HG03520 (cell line): ENCODE results near the gene TBX21.

ENCODE experiments used
- ATAC-seq: cut with Tn5 transposase; IDR thresholded peaks from one replicate; pipeline ENCODE4 v1.9.1; 2021; ENCODE audit warnings: mild to moderate bottlenecking, moderate library complexity; ENCODE audit not compliant: unreplicated experiment

The TBX21 gene

GRCh38 chr17:47712330-47713023, 20.6 kb upstream of the TBX21 start:
- ATAC-seq, result no peak

GRCh38 chr17:47713980-47714700, 18.9 kb upstream of the TBX21 start:
- ATAC-seq, result no peak

GRCh38 chr17:47714773-47715396, 18.2 kb upstream of the TBX21 start:
- ATAC-seq, result no peak

GRCh38 chr17:47715669-47716325, 17.2 kb upstream of the TBX21 start:
- no peak for ATAC-seq

GRCh38 chr17:47716375-47716774, 16.7 kb upstream of the TBX21 start:
- ATAC-seq, result no peak

GRCh38 chr17:47717261-47717697, 15.8 kb upstream of the TBX21 start:
- ATAC-seq, result no peak

- no peak for ATAC-seq
Observed at GRCh38 chr17:47717979-47718621, 14.9 kb upstream of the TBX21 start.

- no peak for ATAC-seq
Observed at GRCh38 chr17:47718634-47719405, 14.2 kb upstream of the TBX21 start.

GRCh38 chr17:47719411-47720152, 13.5 kb upstream of the TBX21 start:
- ATAC-seq, result no peak

GRCh38 chr17:47720196-47720595, 12.8 kb upstream of the TBX21 start:
- ATAC-seq, result no peak

GRCh38 chr17:47720754-47721533, 12.1 kb upstream of the TBX21 start:
- no peak for ATAC-seq

- no peak for ATAC-seq
Observed at GRCh38 chr17:47721725-47722124, 11.3 kb upstream of the TBX21 start.

- no peak for ATAC-seq
Observed at GRCh38 chr17:47724705-47725104, 8.3 kb upstream of the TBX21 start.

- no peak for ATAC-seq
Observed at GRCh38 chr17:47725446-47726111, 7.5 kb upstream of the TBX21 start.

- ATAC-seq, result no peak
Observed at GRCh38 chr17:47726796-47727703, 6.0 kb upstream of the TBX21 start.

GRCh38 chr17:47727704-47728036, 5.4 kb upstream of the TBX21 start:
- no peak for ATAC-seq

GRCh38 chr17:47728214-47728877, 4.7 kb upstream of the TBX21 start:
- ATAC-seq, result no peak
